HG03108 (cell line): ENCODE measurements around the gene C20orf202.
"Not testable (repeated sequence)": the region's sequence is repeated elsewhere in the genome, so short reads cannot be mapped to it uniquely, and the experiment has no call there.

Source experiments
- ATAC-seq: cut with Tn5 transposase; IDR thresholded peaks from one replicate; pipeline ENCODE4 v1.9.1; 2021; ENCODE audit warnings: moderate library complexity; ENCODE audit not compliant: unreplicated experiment

The C20orf202 gene

GRCh38 chr20:1242530-1242929, 39.3 kb downstream of the C20orf202 start:
- ATAC-seq, result no peak

DNA sequence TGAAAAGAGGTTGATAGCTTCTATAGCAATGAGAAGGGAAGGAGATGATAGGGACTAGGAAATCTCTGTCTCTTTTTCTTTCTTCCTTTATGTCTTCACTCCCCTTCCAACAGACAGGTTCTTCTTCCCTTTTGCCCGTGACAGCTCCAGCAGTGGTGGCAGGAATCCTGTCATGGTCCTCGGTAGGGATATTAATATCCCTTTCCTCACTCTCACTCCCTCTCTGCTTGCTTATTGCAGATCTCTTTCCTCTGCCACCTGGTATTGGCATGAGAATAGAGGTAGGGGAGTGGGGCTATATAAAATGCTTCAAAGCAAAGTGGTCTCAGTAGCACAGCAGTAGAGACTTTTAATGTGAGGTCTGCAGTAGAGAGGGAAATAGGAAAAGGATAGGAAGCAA, 42.3 kb downstream of the C20orf202 start:
- ATAC-seq, result no peak

DNA sequence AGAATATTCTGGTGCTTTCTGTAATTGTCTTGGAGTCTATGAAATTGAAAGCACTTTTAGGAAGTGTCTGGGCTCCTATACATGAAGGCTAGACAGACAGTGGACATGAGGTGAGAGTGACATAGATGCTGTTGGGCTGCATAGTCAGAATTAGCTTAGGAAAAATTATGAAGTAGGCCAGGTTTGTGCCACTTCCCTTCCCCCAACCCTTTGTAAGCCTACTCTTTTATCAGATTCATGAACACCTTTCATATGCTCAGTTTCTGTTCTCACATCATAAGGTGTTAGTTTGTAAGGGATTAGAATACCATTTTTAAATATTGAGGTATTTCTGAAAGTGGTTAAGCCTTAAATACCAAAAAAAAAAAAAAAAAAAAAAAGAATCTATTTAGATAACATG, 44.4 kb downstream of the C20orf202 start:
- ATAC-seq, result no peak

DNA sequence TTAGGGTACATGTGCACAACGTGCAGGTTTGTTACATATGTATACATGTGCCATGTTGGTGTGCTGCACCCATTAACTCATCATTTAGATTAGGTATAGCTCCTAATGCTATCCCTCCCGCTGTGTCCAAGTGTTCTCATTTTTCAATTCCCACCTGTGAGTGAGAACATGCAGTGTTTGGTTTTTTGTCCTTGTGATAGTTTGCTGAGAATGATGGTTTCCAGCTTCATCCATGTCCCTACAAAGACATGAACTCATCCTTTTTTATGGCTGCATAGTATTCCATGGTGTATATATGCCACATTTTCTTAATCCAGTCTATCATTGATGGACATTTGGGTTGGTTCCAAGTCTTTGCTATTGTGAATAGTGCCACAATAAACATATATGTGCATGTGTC, 47.0 kb downstream of the C20orf202 start:
- not testable (repeated sequence) for ATAC-seq

DNA sequence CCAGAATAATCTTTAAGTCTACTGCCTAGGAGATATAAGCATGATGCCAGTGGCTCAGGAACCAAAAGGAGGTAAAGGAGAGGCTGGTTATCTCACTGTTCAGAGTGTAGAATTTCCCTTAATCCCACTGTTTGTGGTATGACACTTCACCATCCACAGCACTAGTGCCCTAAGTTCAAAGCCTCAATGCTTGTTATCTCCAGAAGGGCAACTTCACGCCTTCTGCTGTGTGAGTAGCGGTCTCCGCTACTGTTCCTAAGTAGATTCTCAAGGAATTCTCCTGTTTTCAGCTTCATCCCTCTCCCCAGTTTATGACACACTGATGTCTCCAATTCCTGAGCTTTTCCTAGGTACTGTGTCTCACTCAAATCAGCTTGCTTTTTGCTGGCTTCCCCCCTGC, 49.2 kb downstream of the C20orf202 start:
- ATAC-seq, result no peak

DNA sequence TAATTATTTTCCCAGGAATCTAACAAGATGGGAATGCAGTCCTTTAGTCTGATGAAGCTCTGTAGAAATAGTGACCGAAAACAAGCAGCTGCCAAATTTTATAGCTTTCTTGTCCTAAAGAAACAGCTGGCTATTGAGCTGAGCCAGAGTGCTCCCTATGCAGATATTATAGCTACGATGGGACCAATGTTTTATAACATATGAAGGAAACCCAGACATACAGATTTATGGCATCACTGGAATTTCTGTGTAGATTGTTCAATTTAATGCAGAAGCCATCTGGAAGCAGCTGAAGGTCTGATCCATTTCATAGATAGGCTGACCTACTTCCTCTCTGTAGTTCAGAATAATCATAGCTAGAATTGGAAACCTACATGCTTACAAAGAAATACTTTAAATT, 51.0 kb downstream of the C20orf202 start:
- ATAC-seq, result no peak

GRCh38 chr20:1255675-1256074, 52.4 kb downstream of the C20orf202 start:
- ATAC-seq, result no peak
